SK-N-SH (cell line): ENCODE data around the gene ABCD1. TPM values are rescaled to one million over a fixed set of nuclear protein-coding genes. Genes with fewer than 3 reads are reported as not detected.

Experiments
- CTCF ChIA-PET: fragments of 300-600, 350-600 bp; formaldehyde crosslinking; extraction: SDS; loops from one replicate; lab custom pipeline; 2021; lab: Yijun Ruan, JAX
- POLR2A ChIA-PET: fragments of 350-600 bp; sonication (Branson Sonifier 250); formaldehyde crosslinking; extraction: SDS; loops from one replicate; lab custom pipeline; 2020; ENCODE audit warnings: antibody characterized with exemption, inconsistent platforms; lab: Yijun Ruan, JAX
- DNase-seq: peaks from one replicate; pipeline ENCODE4 v3.0.0; 2012
- H2AFZ ChIP-seq: fragments of 200-600 bp; sonication (generic); 2 replicates; pipeline ENCODE4 v1.8.1; 2016; ENCODE audit warnings: antibody characterized with exemption, mild to moderate bottlenecking, low read depth
- H3F3A ChIP-seq: fragments of 200-600 bp; sonication (generic); replicated peaks from 2 replicates; pipeline ENCODE3; 2016; ENCODE audit warnings: antibody characterized with exemption, mild to moderate bottlenecking; ENCODE audit not compliant: insufficient read depth
- H3K27ac ChIP-seq, 2 experiments: fragments of 200-500 bp in 1 of 2; fragments of 200-600 bp in 1 of 2; sonication (Bioruptor generic) in 1 of 2; sonication (generic), shearing (Covaris generic) in 1 of 2; 2 replicates each; pipeline versions ENCODE4 v1.5.1 to v1.6.1; 2014 to 2016; ENCODE audit warnings: low read depth in 2 of 2, inconsistent platforms in 1 of 2, low read length in 1 of 2, mild to moderate bottlenecking in 1 of 2, mixed read lengths in 1 of 2
- H3K27me3 ChIP-seq: fragments of 200-600 bp; sonication (generic), shearing (Covaris generic); 2 replicates; pipeline ENCODE4 v1.6.1; 2016; ENCODE audit warnings: mixed run types; ENCODE audit not compliant: insufficient read depth
- H3K36me3 ChIP-seq, 2 experiments: fragments of 200-500 bp in 1 of 2; fragments of 200-600 bp in 1 of 2; sonication (Bioruptor generic) in 1 of 2; sonication (generic) in 1 of 2; replicated peaks in 1 of 2; 2 replicates each; pipeline versions ENCODE3 to v1.5.1; 2014 to 2016; ENCODE audit warnings: low read length in 1 of 2, mild to moderate bottlenecking in 1 of 2; ENCODE audit not compliant: insufficient read depth in 2 of 2, control insufficient read depth in 1 of 2
- H3K4me1 ChIP-seq, 2 experiments: fragments of 200-500 bp in 1 of 2; fragments of 200-600 bp in 1 of 2; sonication (Bioruptor generic) in 1 of 2; sonication (generic), shearing (Covaris generic) in 1 of 2; 2 replicates each; pipeline versions ENCODE4 v1.5.1 to v1.6.1; 2014 to 2016; ENCODE audit warnings: low read depth in 1 of 2, low read length in 1 of 2, mixed run types in 1 of 2; ENCODE audit not compliant: insufficient read depth in 2 of 2, control insufficient read depth in 1 of 2
- H3K4me2 ChIP-seq: fragments of 200-600 bp; sonication (generic), shearing (Covaris generic); 2 replicates; pipeline ENCODE4 v1.6.1; 2017; ENCODE audit warnings: mixed run types
- H3K4me3 ChIP-seq, 2 experiments: fragments of 200-500 bp in 1 of 2; fragments of 200-600 bp in 1 of 2; sonication (Bioruptor generic) in 1 of 2; sonication (generic), shearing (Covaris generic) in 1 of 2; 2 replicates each; pipeline versions ENCODE4 v1.5.1 to v1.8.1; 2014 to 2016; ENCODE audit warnings: low read depth in 2 of 2, inconsistent platforms in 1 of 2, low read length in 1 of 2, mild to moderate bottlenecking in 1 of 2, mixed read lengths in 1 of 2, moderate library complexity in 1 of 2
- H3K79me2 ChIP-seq: fragments of 200-600 bp; sonication (generic); 2 replicates; pipeline ENCODE4 v1.8.1; 2017; ENCODE audit warnings: mild to moderate bottlenecking; ENCODE audit not compliant: insufficient read depth
- H3K9ac ChIP-seq: fragments of 200-600 bp; sonication (generic); 2 replicates; pipeline ENCODE4 v1.6.1; 2017; ENCODE audit warnings: mixed run types
- H3K9me2 ChIP-seq: fragments of 200-600 bp; sonication (generic); 2 replicates; pipeline ENCODE4 v1.6.1; 2017; ENCODE audit warnings: mixed run types
- H3K9me3 ChIP-seq: fragments of 200-600 bp; sonication (generic); 2 replicates; pipeline ENCODE4 v1.6.1; 2017; ENCODE audit warnings: mixed run types, mild to moderate bottlenecking, moderate library complexity
- H4K20me1 ChIP-seq: fragments of 200-600 bp; sonication (generic); 2 replicates; pipeline ENCODE4 v1.6.1; 2017; ENCODE audit warnings: mild to moderate bottlenecking, mixed run types; ENCODE audit not compliant: insufficient read depth
- ELF1 ChIP-seq: IDR thresholded peaks from 2 replicates; pipeline ENCODE4 v1.4.0; 2012
- EZH2phosphoT487 ChIP-seq: fragments of 200-600 bp; sonication (generic); IDR thresholded peaks from 2 replicates; pipeline ENCODE4 v1.6.1; 2017; ENCODE audit warnings: low read depth, mixed run types, mild to moderate bottlenecking, antibody characterized with exemption, moderate library complexity, borderline replicate concordance
- FOXJ3 ChIP-seq: sonication (generic); formaldehyde crosslinking; IDR thresholded peaks from 2 replicates; pipeline ENCODE4 v1.5.1; 2020; ENCODE audit warnings: mild to moderate bottlenecking, missing genetic modification reagents
- FOXM1 ChIP-seq: IDR thresholded peaks from 2 replicates; pipeline ENCODE4 v1.4.0; 2012; ENCODE audit warnings: low read depth, mild to moderate bottlenecking
- IRF3 ChIP-seq: fragments of 150-350 bp; IDR thresholded peaks from 2 replicates; pipeline ENCODE4 v1.6.1; 2016; ENCODE audit warnings: mild to moderate bottlenecking, low read depth, low read length
- MEF2A ChIP-seq: IDR thresholded peaks from 2 replicates; pipeline ENCODE4 v1.4.0; 2012; ENCODE audit warnings: low read depth, borderline replicate concordance
- RCOR1 ChIP-seq: fragments of 150-350 bp; IDR thresholded peaks from 2 replicates; pipeline ENCODE4 v1.6.1; 2017; ENCODE audit warnings: antibody characterized with exemption, low read length
- WGBS: methylation state at CpG from one replicate; pipeline ENCODE4 v1.1.6; 2017; ENCODE audit warnings: low lambda C conversion rate; 5-methylcytosine and 5-hydroxymethylcytosine counted together
- polyA plus RNA-seq, 3 experiments: library from polyadenylated mRNA; depleted of rRNA; stranded (reverse); fragments of >200 nt; gene quantifications; 2 replicates each; pipeline ENCODE4 v1.2.3, GENCODE V29; 2012
- TF ChIP-seq, protein P1 (sequence below): fragments of 200-600 bp; sonication (generic); IDR thresholded peaks from 2 replicates; pipeline ENCODE4 v1.6.1; 2017; ENCODE audit warnings: antibody characterized with exemption, mild to moderate bottlenecking, moderate library complexity

ABCD1 gene
- polyA plus RNA-seq, 1 of the 3 experiments (the other 2 are of a cell fraction): 7.9 TPM

GRCh38 chrX:153736071-153736820, 11.6 kb downstream of the ABCD1 start (continued):
- TF ChIP-seq, protein P1, sequence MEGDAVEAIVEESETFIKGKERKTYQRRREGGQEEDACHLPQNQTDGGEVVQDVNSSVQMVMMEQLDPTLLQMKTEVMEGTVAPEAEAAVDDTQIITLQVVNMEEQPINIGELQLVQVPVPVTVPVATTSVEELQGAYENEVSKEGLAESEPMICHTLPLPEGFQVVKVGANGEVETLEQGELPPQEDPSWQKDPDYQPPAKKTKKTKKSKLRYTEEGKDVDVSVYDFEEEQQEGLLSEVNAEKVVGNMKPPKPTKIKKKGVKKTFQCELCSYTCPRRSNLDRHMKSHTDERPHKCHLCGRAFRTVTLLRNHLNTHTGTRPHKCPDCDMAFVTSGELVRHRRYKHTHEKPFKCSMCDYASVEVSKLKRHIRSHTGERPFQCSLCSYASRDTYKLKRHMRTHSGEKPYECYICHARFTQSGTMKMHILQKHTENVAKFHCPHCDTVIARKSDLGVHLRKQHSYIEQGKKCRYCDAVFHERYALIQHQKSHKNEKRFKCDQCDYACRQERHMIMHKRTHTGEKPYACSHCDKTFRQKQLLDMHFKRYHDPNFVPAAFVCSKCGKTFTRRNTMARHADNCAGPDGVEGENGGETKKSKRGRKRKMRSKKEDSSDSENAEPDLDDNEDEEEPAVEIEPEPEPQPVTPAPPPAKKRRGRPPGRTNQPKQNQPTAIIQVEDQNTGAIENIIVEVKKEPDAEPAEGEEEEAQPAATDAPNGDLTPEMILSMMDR: no peak
- TF ChIP-seq MEF2A: no peak
- TF ChIP-seq EZH2phosphoT487: no peak
- no peak for TF ChIP-seq FOXJ3
- no peak for TF ChIP-seq IRF3

DNA sequence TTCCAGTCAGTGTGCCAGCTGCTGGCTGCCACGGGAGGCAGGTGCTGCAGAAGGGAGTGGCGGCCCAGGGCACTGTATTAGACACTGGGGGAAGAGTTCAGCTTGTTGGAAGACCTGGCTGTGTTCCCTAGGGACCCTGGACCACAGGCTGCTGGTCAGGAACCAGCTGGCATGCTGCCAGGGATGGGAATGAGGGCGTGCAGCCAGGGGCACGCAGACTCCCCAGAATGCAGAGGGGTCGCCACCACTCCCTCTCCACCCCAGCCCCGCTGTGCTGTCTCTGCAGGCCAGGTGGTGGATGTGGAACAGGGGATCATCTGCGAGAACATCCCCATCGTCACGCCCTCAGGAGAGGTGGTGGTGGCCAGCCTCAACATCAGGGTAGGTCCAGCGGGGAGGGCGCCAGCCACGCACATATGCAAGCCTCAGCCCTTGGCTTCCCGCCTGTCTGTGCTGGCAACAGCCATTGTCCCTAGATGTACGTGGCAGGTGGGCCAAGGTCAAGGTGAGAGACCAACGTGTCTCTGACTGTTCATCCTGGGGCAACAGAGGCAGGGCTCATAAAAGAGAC, 12.3 kb downstream of the ABCD1 start:
- Histone ChIP-seq H3K9me2 (no peaks in the 10 kb centered on the region), H3K4me3 (no peak overlapping the region), H3K36me3 (peaks cover 0 to 4% of the 10 kb centered on the region in 2 experiments), H2AFZ (no peak overlapping the region), H3K4me2 (no peak overlapping the region), H3K9ac (no peak overlapping the region), H3F3A (no peaks in the 10 kb centered on the region), H3K79me2 (no peaks in the 10 kb centered on the region), H3K4me1 (peaks cover 0 to 7% of the 10 kb centered on the region in 2 experiments; a peak in 1 of 4 replicates), H3K9me3 (no peaks in the 10 kb centered on the region), H4K20me1 (no peaks in the 10 kb centered on the region), H3K27me3 (no peaks in the 10 kb centered on the region; the same call in none of the 2 replicates), H3K27ac (no peak overlapping the region)
- no peak for TF ChIP-seq ELF1
- peak; percentile 53 for DNase-seq
- CTCF ChIA-PET: no interaction called here
- WGBS: 50% methylated on average over 2 of the region's 15 CpGs
- POLR2A ChIA-PET: no interaction called here

DNA sequence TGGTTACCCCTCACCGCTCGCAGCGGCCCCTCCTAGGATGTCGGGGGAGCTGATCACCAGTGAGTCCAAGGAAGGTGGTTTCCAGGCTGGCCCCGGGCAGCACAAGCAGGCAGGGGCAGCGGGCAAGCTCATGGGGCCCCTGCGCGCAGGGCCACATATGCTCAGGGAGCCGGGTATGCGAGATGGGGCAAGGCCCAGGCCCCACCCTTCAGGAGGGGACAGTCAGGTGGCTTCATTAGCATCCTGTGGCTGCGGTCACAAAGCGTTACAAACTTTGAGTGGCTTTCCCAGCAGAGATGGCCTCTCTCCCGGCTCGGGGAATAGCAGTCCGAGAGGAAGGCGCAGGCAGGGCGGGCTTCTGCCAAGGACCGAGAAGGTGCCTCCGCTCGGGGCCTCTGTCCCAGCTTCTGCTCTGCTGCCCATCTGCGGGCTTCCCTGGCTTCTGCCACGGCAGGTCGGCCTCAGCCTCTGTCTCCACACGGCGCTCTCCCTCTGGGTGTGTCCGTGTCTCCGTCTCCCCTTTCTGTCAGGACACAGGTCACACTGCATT, 13.5 kb downstream of the ABCD1 start:
- no peaks in the 10 kb centered on the region for H4K20me1 ChIP-seq
- no peaks in the 10 kb centered on the region for H3K79me2 ChIP-seq
- H3K36me3 ChIP-seq: peaks cover 0 to 4% of the 10 kb centered on the region in 2 experiments
- H3F3A ChIP-seq: no peaks in the 10 kb centered on the region
- no peak for DNase-seq
- CTCF ChIA-PET: interaction anchor here (1.0 kb wide), 1 partner anchor 26 kb away, joined by 3 read pairs; the partner anchor contains the start of gene PLXNB3
- TF ChIP-seq RCOR1: no peak
- no peak for TF ChIP-seq FOXM1
- no peak for TF ChIP-seq FOXJ3
- 59% methylated on average over 10 of the region's 27 CpGs for WGBS
- H3K4me3 ChIP-seq: no peak overlapping the region
- H3K27me3 ChIP-seq: no peaks in the 10 kb centered on the region; the same call in none of the 2 replicates
- H3K9ac ChIP-seq: no peak overlapping the region
- H2AFZ ChIP-seq: no peak overlapping the region
- no peaks in the 10 kb centered on the region for H3K9me2 ChIP-seq
- no peak overlapping the region for H3K4me2 ChIP-seq
- peaks cover 0 to 7% of the 10 kb centered on the region in 2 experiments; a peak in 1 of 4 replicates for H3K4me1 ChIP-seq
- H3K9me3 ChIP-seq: no peaks in the 10 kb centered on the region
- no peak overlapping the region for H3K27ac ChIP-seq
- POLR2A ChIA-PET: no interaction called here
